Fibroblast of lung (primary cell): Measurements from ENCODE around the gene MBOAT2. TPM values are rescaled to one million over a fixed set of nuclear protein-coding genes. Genes with fewer than 3 reads are reported as not detected.

Source experiments
- DNase-seq, 2 donors: peaks; one replicate each; pipeline versions ENCODE4 v3.0.0 to v3.0.0-alpha.2; 2010; ENCODE audit warnings: low read depth in 2 of 2
- H2AFZ ChIP-seq: 2 replicates; pipeline ENCODE4 v1.5.1; 2012; ENCODE audit warnings: low read length, control low read depth, inconsistent platforms
- H3K27ac ChIP-seq: 2 replicates; pipeline ENCODE4 v1.5.1; 2011; ENCODE audit warnings: low read length, control low read depth; ENCODE audit not compliant: insufficient read depth
- H3K27me3 ChIP-seq: 2 replicates; pipeline ENCODE4 v1.5.1; 2011; ENCODE audit warnings: mild to moderate bottlenecking, low read length; ENCODE audit not compliant: control insufficient read depth, insufficient read depth
- H3K36me3 ChIP-seq: 2 replicates; pipeline ENCODE4 v1.5.1; 2011; ENCODE audit warnings: low read length; ENCODE audit not compliant: control insufficient read depth, insufficient read depth
- H3K4me1 ChIP-seq: 2 replicates; pipeline ENCODE4 v1.5.1; 2011; ENCODE audit warnings: low read length; ENCODE audit not compliant: control insufficient read depth, insufficient read depth; ENCODE audit errors: extremely low read depth
- H3K4me2 ChIP-seq: 2 replicates; pipeline ENCODE4 v1.5.1; 2011; ENCODE audit warnings: low read length, control low read depth; ENCODE audit not compliant: insufficient read depth; ENCODE audit errors: extremely low read depth
- H3K4me3 ChIP-seq, 4 experiments: fragments of 200-600 bp in 1 of 4; sonication (generic) in 1 of 4; replicated peaks in 1 of 4; 2 replicates each; pipeline ENCODE4 v1.5.1; 2011 to 2016; ENCODE audit warnings: low read length in 4 of 4, low read depth in 3 of 4, mild to moderate bottlenecking in 3 of 4, control low read depth in 2 of 4, inconsistent platforms in 1 of 4, mixed read lengths in 1 of 4; ENCODE audit not compliant: insufficient read depth in 1 of 4; ENCODE audit errors: control extremely low read depth in 1 of 4
- H3K79me2 ChIP-seq: 2 replicates; pipeline ENCODE4 v1.5.1; 2012; ENCODE audit warnings: mild to moderate bottlenecking, low read length, inconsistent platforms; ENCODE audit not compliant: control insufficient read depth, insufficient read depth
- H3K9ac ChIP-seq: 2 replicates; pipeline ENCODE4 v1.5.1; 2011; ENCODE audit warnings: mild to moderate bottlenecking, low read length, control low read depth; ENCODE audit not compliant: insufficient read depth
- H3K9me3 ChIP-seq: 2 replicates; pipeline ENCODE4 v1.5.1; 2012; ENCODE audit warnings: low read depth, low read length; ENCODE audit not compliant: control insufficient read depth, insufficient read depth
- H4K20me1 ChIP-seq: 2 replicates; pipeline ENCODE4 v1.5.1; 2011; ENCODE audit warnings: low read length; ENCODE audit not compliant: control insufficient read depth, insufficient read depth; ENCODE audit errors: extremely low read depth
- CTCF ChIP-seq, 2 donors: IDR thresholded peaks in 1 of 2; conservative IDR thresholded peaks in 1 of 2; 1 replicate in 1 of 2; 2 replicates in 1 of 2; pipeline ENCODE4 v1.5.1; 2011 to 2012; ENCODE audit warnings: low read length in 2 of 2, control low read depth in 1 of 2, inconsistent platforms in 1 of 2, low read depth in 1 of 2, mild to moderate bottlenecking in 1 of 2
- EZH2 ChIP-seq: IDR thresholded peaks from 2 replicates; pipeline ENCODE4 v1.5.1; 2012; ENCODE audit warnings: low read length, control low read depth, mild to moderate bottlenecking; ENCODE audit errors: missing control alignments
- polyA plus RNA-seq, 2 donors: library from polyadenylated mRNA; depleted of rRNA in 1 of 2; stranded (reverse) in 1 of 2; unstranded in 1 of 2; fragments of >200 nt; gene quantifications; 2 replicates each; pipeline ENCODE4 v1.2.1, GENCODE V29; 2011 to 2012; ENCODE audit warnings: missing spikeins in 1 of 2
- total RNA-seq: library from RNA; depleted of rRNA; stranded (reverse); fragments of >200 nt; gene quantifications from 2 replicates; pipeline ENCODE4 v1.2.1, GENCODE V29; 2014

MBOAT2 gene
- total and polyA plus RNA-seq, 2 donors (not counting 1 experiment from before 2014, with no cell fraction given): 46.4 to 68.3 TPM

GRCh38 chr2:8867363-8867762, 136.1 kb downstream of the MBOAT2 start:
- Histone ChIP-seq H3K79me2 (no peaks in the 10 kb centered on the region), H3K4me1 (no peaks in the 10 kb centered on the region), H3K9ac (no peak overlapping the region), H3K4me2 (no peak overlapping the region), H3K27ac (no peak overlapping the region), H3K9me3 (no peaks in the 10 kb centered on the region), H2AFZ (no peak overlapping the region), H3K36me3 (no peaks in the 10 kb centered on the region), H3K4me3 (no peak overlapping the region), H3K27me3 (no peaks in the 10 kb centered on the region), H4K20me1 (no peaks in the 10 kb centered on the region)
- TF ChIP-seq EZH2 (no peak), CTCF (conservative IDR thresholded peaks at IDR 0.05 in 1 of 2, IDR thresholded peaks at IDR 0.05 in 1 of 2; ENCODE audit: low read depth in 1 of 2, low read length in 2 of 2) (no peak)
- DNase-seq: no peak

- Histone ChIP-seq H3K9me3 (no peaks in the 10 kb centered on the region), H4K20me1 (no peaks in the 10 kb centered on the region), H3K4me3 (no peak overlapping the region), H2AFZ (no peak overlapping the region), H3K4me2 (no peak overlapping the region), H3K36me3 (no peaks in the 10 kb centered on the region), H3K27ac (no peak overlapping the region), H3K4me1 (no peaks in the 10 kb centered on the region), H3K79me2 (no peaks in the 10 kb centered on the region), H3K9ac (no peak overlapping the region), H3K27me3 (no peaks in the 10 kb centered on the region)
- no peak for DNase-seq
- TF ChIP-seq CTCF (conservative IDR thresholded peaks at IDR 0.05 in 1 of 2, IDR thresholded peaks at IDR 0.05 in 1 of 2; ENCODE audit: low read depth in 1 of 2, low read length in 2 of 2): no peak
These were observed 140.0 kb downstream of the MBOAT2 start for GRCh38 chr2:8863331-8863953.

GRCh38 chr2:8862230-8862629, 141.3 kb downstream of the MBOAT2 start:
- Histone ChIP-seq H3K4me1 (no peaks in the 10 kb centered on the region), H3K27ac (no peak overlapping the region), H3K4me2 (no peak overlapping the region), H3K27me3 (no peaks in the 10 kb centered on the region), H3K36me3 (no peaks in the 10 kb centered on the region), H2AFZ (no peak overlapping the region), H3K9me3 (no peaks in the 10 kb centered on the region), H4K20me1 (no peaks in the 10 kb centered on the region), H3K4me3 (no peak overlapping the region), H3K9ac (no peak overlapping the region), H3K79me2 (no peaks in the 10 kb centered on the region)
- no peak for DNase-seq
- TF ChIP-seq EZH2 (no peak), CTCF (conservative IDR thresholded peaks at IDR 0.05 in 1 of 2, IDR thresholded peaks at IDR 0.05 in 1 of 2; ENCODE audit: low read depth in 1 of 2, low read length in 2 of 2) (no peak)
